ENCODE measurements around the gene BIN1. TPM values are rescaled to one million over a fixed set of nuclear protein-coding genes. Genes with fewer than 3 reads are reported as not detected.
A peak's percentile ranks its signal among the peaks of the same experiment; 100 is the strongest.

Gene BIN1
- total RNA-seq, 6 experiments from 2014 or later = 22.6 to 26.1 (median 23.5) TPM

DNA sequence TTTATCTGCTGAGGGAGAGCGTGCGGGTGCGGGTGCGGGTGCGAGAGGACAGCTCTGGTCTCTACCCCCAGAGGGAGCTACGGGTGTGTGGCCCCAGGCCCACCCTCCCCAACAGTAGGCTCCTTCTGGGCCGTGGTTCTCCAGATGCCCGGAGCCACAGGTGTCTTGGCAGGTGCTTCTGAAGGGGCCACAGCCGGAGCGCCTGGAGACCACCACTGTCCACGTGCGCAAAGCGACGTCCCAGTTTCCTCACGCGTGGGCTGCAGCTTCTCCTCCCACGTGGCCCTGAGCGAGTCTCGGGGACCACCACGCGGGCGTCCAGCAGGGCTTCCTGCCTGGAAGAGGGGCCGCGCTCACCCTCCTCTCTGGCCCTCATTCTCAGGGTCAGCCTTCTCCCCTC, 90.6 kb downstream of the BIN1 start:
- peaks cover 23% of the 10 kb centered on the region for H3K4me1 Mint-ChIP-seq (ENCODE audit: low read depth)
- DNase-seq = no peak
- H3K36me3 Mint-ChIP-seq (ENCODE audit: low read depth) = no peaks in the 10 kb centered on the region
- no peak overlapping the region for H3K4me3 Mint-ChIP-seq
- no peaks in the 10 kb centered on the region for H3K9me3 Mint-ChIP-seq
- TF ChIP-seq, protein P1, sequence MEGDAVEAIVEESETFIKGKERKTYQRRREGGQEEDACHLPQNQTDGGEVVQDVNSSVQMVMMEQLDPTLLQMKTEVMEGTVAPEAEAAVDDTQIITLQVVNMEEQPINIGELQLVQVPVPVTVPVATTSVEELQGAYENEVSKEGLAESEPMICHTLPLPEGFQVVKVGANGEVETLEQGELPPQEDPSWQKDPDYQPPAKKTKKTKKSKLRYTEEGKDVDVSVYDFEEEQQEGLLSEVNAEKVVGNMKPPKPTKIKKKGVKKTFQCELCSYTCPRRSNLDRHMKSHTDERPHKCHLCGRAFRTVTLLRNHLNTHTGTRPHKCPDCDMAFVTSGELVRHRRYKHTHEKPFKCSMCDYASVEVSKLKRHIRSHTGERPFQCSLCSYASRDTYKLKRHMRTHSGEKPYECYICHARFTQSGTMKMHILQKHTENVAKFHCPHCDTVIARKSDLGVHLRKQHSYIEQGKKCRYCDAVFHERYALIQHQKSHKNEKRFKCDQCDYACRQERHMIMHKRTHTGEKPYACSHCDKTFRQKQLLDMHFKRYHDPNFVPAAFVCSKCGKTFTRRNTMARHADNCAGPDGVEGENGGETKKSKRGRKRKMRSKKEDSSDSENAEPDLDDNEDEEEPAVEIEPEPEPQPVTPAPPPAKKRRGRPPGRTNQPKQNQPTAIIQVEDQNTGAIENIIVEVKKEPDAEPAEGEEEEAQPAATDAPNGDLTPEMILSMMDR (IDR thresholded peaks at IDR 0.05) = no peak
- peaks cover 9% of the 10 kb centered on the region for H3K27me3 Mint-ChIP-seq (ENCODE audit: insufficient read depth)
- no peak overlapping the region for H3K27ac Mint-ChIP-seq

DNA sequence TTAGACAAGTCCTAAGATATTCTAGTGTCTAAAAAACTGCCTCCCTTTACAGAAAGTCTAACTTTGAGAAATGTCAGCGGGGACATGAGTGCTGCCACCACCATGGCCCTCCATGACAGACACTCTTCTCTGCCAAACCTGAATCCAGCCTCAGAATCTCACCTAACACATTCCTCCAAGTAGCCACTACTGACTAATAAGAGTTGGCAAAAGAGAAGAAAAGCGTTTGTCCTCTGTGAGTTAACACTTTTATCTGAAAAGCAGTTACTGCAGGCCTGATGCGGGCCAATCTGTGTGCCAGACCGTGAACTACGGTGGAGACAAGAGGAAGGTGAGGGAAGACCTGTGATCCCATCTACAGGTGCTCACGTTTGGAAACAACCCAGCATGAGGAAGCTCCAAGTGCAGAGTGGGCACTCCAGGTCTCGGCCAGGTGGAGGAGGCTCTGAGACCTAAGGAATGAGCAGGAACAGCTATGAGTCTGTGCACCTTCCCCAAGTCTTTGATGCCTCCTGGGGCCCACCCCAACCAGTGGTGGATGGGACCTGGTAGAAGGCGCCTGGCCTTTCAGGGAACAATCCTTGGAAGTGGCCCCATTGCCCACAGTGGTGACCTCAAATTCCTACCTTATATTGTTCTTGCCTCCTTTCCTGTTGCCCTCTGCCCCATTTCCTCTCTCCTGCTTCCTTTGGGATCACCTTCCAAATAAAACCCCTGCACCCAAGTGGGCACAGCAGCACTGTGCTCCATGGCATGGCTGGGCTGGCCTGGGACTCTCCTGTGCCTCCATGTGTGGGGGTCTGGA, 91.6 kb downstream of the BIN1 start:
- H3K9me3 Mint-ChIP-seq = no peaks in the 10 kb centered on the region
- H3K4me3 Mint-ChIP-seq = no peak overlapping the region
- H3K36me3 Mint-ChIP-seq (ENCODE audit: low read depth) = no peaks in the 10 kb centered on the region
- TF ChIP-seq, protein P1 (IDR thresholded peaks at IDR 0.05) = no peak
- H3K27ac Mint-ChIP-seq = peak overlapping the region; percentile 84
- DNase-seq = no peak
- H3K4me1 Mint-ChIP-seq (ENCODE audit: low read depth) = peaks cover 23% of the 10 kb centered on the region
- H3K27me3 Mint-ChIP-seq (ENCODE audit: insufficient read depth) = peaks cover 14% of the 10 kb centered on the region

DNA sequence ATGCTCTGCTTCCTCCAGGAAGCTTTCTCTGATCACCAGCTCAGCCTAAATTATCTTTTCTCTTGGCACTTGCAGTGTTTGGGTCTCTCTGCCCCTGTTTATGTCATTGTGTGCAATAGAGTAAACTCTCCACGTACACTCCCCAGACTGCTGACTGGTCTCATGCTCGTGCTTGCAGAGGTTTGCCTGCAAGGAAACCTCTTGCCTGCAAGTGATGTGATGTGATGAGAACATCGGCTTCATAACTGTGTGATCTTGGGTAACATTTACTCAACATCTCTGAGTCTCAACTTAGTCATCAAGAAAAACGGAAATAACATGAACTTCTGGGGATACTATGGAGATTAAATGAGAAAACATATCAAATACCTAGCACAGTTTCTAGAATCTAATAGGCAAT, 92.3 kb downstream of the BIN1 start:
- no peaks in the 10 kb centered on the region for H3K36me3 Mint-ChIP-seq (ENCODE audit: low read depth)
- peak overlapping the region; percentile 1; the same call in 1 of the 2 replicates for H3K4me3 Mint-ChIP-seq
- peaks cover 17% of the 10 kb centered on the region for H3K27me3 Mint-ChIP-seq (ENCODE audit: insufficient read depth)
- H3K4me1 Mint-ChIP-seq (ENCODE audit: low read depth) = peaks cover 23% of the 10 kb centered on the region
- DNase-seq = peak; percentile 92
- H3K27ac Mint-ChIP-seq = peak overlapping the region; percentile 84
- H3K9me3 Mint-ChIP-seq = no peaks in the 10 kb centered on the region
- TF ChIP-seq, protein P1 (IDR thresholded peaks at IDR 0.05) = no peak

DNA sequence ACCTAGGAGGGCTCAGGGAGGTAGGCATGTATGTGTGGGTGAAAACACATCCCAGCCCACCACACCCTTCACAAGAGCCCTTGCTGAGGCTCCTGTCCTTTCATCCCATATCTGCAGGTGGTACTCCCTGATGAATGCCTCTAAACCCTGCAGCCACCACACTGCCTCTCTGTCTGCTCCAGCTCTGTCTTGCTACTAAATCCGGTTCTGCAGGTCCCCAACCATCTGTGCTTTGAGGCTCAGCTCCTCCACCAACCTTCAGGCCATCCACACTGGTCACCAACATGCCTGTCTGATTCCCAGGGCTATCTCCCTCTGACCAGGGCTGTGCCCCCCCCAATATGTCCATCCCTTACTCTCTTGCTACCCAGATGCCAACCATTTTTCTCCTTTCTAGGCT, 92.7 kb downstream of the BIN1 start:
- H3K36me3 Mint-ChIP-seq (ENCODE audit: low read depth) = no peaks in the 10 kb centered on the region
- H3K9me3 Mint-ChIP-seq = no peaks in the 10 kb centered on the region
- peak overlapping the region; percentile 84 for H3K27ac Mint-ChIP-seq
- H3K27me3 Mint-ChIP-seq (ENCODE audit: insufficient read depth) = peaks cover 17% of the 10 kb centered on the region
- H3K4me1 Mint-ChIP-seq (ENCODE audit: low read depth) = peaks cover 23% of the 10 kb centered on the region
- TF ChIP-seq, protein P1 (IDR thresholded peaks at IDR 0.05) = no peak
- no peak for DNase-seq
- H3K4me3 Mint-ChIP-seq = peak overlapping the region; percentile 1; the same call in 1 of the 2 replicates

DNA sequence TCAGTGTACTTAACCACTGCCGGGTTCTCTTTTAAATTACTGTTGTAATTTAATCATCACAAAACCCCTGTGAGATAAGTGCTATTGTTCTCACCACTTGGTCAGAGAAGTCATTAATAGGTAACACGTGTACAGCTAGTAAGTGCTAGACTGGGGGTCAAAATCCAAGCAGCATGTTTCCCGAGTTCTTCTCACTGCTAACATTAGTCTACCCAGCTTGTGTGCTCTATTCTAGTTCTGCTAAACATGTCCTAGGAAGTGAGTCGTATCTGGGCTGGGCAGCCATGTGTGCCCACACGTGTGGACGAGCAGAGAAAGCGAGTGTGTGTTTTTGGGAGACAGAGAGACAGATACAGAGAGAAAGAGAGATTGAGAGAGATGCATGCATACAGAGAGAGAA, 94.1 kb downstream of the BIN1 start:
- TF ChIP-seq, protein P1 (IDR thresholded peaks at IDR 0.05) = no peak
- H3K27me3 Mint-ChIP-seq (ENCODE audit: insufficient read depth) = peaks cover 13% of the 10 kb centered on the region
- peak overlapping the region; percentile 20 for H3K27ac Mint-ChIP-seq
- peaks cover 30% of the 10 kb centered on the region for H3K4me1 Mint-ChIP-seq (ENCODE audit: low read depth)
- DNase-seq = no peak
- H3K4me3 Mint-ChIP-seq = no peak overlapping the region
- no peaks in the 10 kb centered on the region for H3K9me3 Mint-ChIP-seq
- H3K36me3 Mint-ChIP-seq (ENCODE audit: low read depth) = no peaks in the 10 kb centered on the region

Data from HFFc6 (cell line).